ENCODE measurements around the gene ZDHHC23.

Gene ZDHHC23

GRCh38 chr3:113947372-113948014, at the start of gene ZDHHC23:
Gene ZDHHC23 (plus strand): TSS chr3:113948013. CDS start chr3:113948803, 790 bp downstream.
- DNase-seq (ENCODE audit: low read depth in 1 of 2, low spot score in 1 of 2): peak; percentile 30 to 66

- no peak for DNase-seq (ENCODE audit: low read depth in 1 of 2, low spot score in 1 of 2)
These were observed 48.9 kb upstream of the ZDHHC23 start for GRCh38 chr3:113898892-113899291.

- no peak for DNase-seq (ENCODE audit: low read depth in 1 of 2, low spot score in 1 of 2)
These were observed 41.2 kb upstream of the ZDHHC23 start for GRCh38 chr3:113906568-113907140.

GRCh38 chr3:113908133-113908532, 39.7 kb upstream of the ZDHHC23 start:
- no peak for DNase-seq (ENCODE audit: low read depth in 1 of 2, low spot score in 1 of 2)

GRCh38 chr3:113910966-113911365, 36.8 kb upstream of the ZDHHC23 start:
- DNase-seq (ENCODE audit: low read depth in 1 of 2, low spot score in 1 of 2): no peak

GRCh38 chr3:113912552-113913236, 35.1 kb upstream of the ZDHHC23 start:
- DNase-seq (ENCODE audit: low read depth in 1 of 2, low spot score in 1 of 2): no peak

GRCh38 chr3:113914646-113915045, 33.2 kb upstream of the ZDHHC23 start:
- DNase-seq (ENCODE audit: low read depth in 1 of 2, low spot score in 1 of 2): no peak

GRCh38 chr3:113927556-113927955, 20.3 kb upstream of the ZDHHC23 start:
- DNase-seq (ENCODE audit: low read depth in 1 of 2, low spot score in 1 of 2): no peak

- no peak for DNase-seq (ENCODE audit: low read depth in 1 of 2, low spot score in 1 of 2)
These were observed 982 bp upstream of the ZDHHC23 start for GRCh38 chr3:113946831-113947230.

GRCh38 chr3:113948015-113948917, 453 bp downstream of the ZDHHC23 start:
- peak in 1 of 2 donors; percentile 13 for DNase-seq (ENCODE audit: low read depth in 1 of 2, low spot score in 1 of 2)

- no peak for DNase-seq (ENCODE audit: low read depth in 1 of 2, low spot score in 1 of 2)
These were observed 5.1 kb downstream of the ZDHHC23 start for GRCh38 chr3:113952921-113953320.

- no peak for DNase-seq (ENCODE audit: low read depth in 1 of 2, low spot score in 1 of 2)
These were observed 5.9 kb downstream of the ZDHHC23 start for GRCh38 chr3:113953677-113954076.

GRCh38 chr3:113954091-113954685, 6.4 kb downstream of the ZDHHC23 start:
- no peak for DNase-seq (ENCODE audit: low read depth in 1 of 2, low spot score in 1 of 2)

GRCh38 chr3:113963879-113964278, 16.1 kb downstream of the ZDHHC23 start:
- DNase-seq (ENCODE audit: low read depth in 1 of 2, low spot score in 1 of 2): no peak

- DNase-seq (ENCODE audit: low read depth in 1 of 2, low spot score in 1 of 2): no peak
These were observed 18.4 kb downstream of the ZDHHC23 start for GRCh38 chr3:113966172-113966571.

GRCh38 chr3:113968986-113969385, 21.2 kb downstream of the ZDHHC23 start:
- no peak for DNase-seq (ENCODE audit: low read depth in 1 of 2, low spot score in 1 of 2)

GRCh38 chr3:113977822-113978221, 30.0 kb downstream of the ZDHHC23 start:
- no peak for DNase-seq (ENCODE audit: low read depth in 1 of 2, low spot score in 1 of 2)

- no peak for DNase-seq (ENCODE audit: low read depth in 1 of 2, low spot score in 1 of 2)
These were observed 32.1 kb downstream of the ZDHHC23 start for GRCh38 chr3:113979916-113980315.

GRCh38 chr3:113981803-113982202, 34.0 kb downstream of the ZDHHC23 start:
- no peak for DNase-seq (ENCODE audit: low read depth in 1 of 2, low spot score in 1 of 2)

GRCh38 chr3:113983544-113983943, 35.7 kb downstream of the ZDHHC23 start:
- DNase-seq (ENCODE audit: low read depth in 1 of 2, low spot score in 1 of 2): no peak

GRCh38 chr3:113985541-113985940, 37.7 kb downstream of the ZDHHC23 start:
- DNase-seq (ENCODE audit: low read depth in 1 of 2, low spot score in 1 of 2): no peak

Measured in activated T-helper 1 cell treated with anti-CD3 and anti-CD28 coated beads, Interleukin-2, amount 50 U/mL, for 16 hours (primary cell).